Pancreas (tissue), 10 donors: ENCODE results near the gene TMPRSS7. TPM values are rescaled to one million over a fixed set of nuclear protein-coding genes. Genes with fewer than 3 reads are reported as not detected.

Experiments used
- ATAC-seq, 4 donors: fragments of 200-7000 bp; cut with Tn5 transposase; one replicate each; pipeline versions ENCODE4 v1.8.0 to v1.9.1; 2020; ENCODE audit warnings: mild to moderate bottlenecking in 4 of 4, moderate library complexity in 4 of 4
- DNase-seq, 6 donors: peaks; one replicate each; pipeline ENCODE4 v3.0.0-alpha.2; 2020
- FAIRE-seq: peaks from 2 replicates; lab custom pipeline; 2012; peaks lifted over from hg19 to GRCh38; lab: Jason Lieb, UNC
- H3K27ac ChIP-seq, 4 donors: fragments of 200-600 bp; sonication (generic); 1 replicate in 3 of 4; 2 replicates in 1 of 4; pipeline versions ENCODE4 v1.5.0 to v1.8.0; 2020
- H3K27me3 ChIP-seq, 4 donors: fragments of 200-600 bp; one replicate each; pipeline ENCODE4 v1.8.0; 2021
- H3K36me3 ChIP-seq, 3 donors: fragments of 200-600 bp; sonication (generic) in 1 of 3; one replicate each; pipeline versions ENCODE4 v1.5.0 to v1.8.0; 2020 to 2021
- H3K4me1 ChIP-seq, 3 donors: fragments of 200-600 bp; one replicate each; pipeline ENCODE4 v1.8.0; 2021
- H3K4me3 ChIP-seq, 4 donors: fragments of 200-600 bp; sonication (generic) in 2 of 4; one replicate each; pipeline versions ENCODE4 v1.5.0 to v1.8.0; 2020 to 2021
- H3K9me3 ChIP-seq, 4 donors: fragments of 200-600 bp; one replicate each; pipeline ENCODE4 v1.8.0; 2021
- CTCF ChIP-seq, 4 donors: fragments of 200-600 bp; sonication (generic) in 3 of 4; IDR thresholded peaks; one replicate each; pipeline versions ENCODE4 v1.5.0 to v1.8.0; 2021; ENCODE audit warnings: antibody characterized with exemption in 4 of 4
- WGBS, 2 donors: extraction: QIAGEN DNeasy Blood & Tissue Kit; methylation state at CpG; one replicate each; pipeline ENCODE4 v1.1.7; 2013; 5-methylcytosine and 5-hydroxymethylcytosine counted together
- intact Hi-C, 3 donors: fragments of 100-400 bp; cut with DNase I; formaldehyde crosslinking; loops; one replicate each; pipeline versions ENCODE4 v1.11.1 to v1.14.2; 2022
- polyA plus RNA-seq, 2 donors: library from polyadenylated mRNA; stranded (reverse); fragments of 200-250 nt; gene quantifications; one replicate each; pipeline ENCODE4 v1.2.3, GENCODE V29; 2013
- total RNA-seq, 6 donors: library from RNA; stranded (reverse); fragmentation: NEBNext Ultra II Directional in 4 of 6; extraction: Animal tissue kit (Norgen Biotek cat#: 25700) in 4 of 6; gene quantifications; one replicate each; pipeline versions ENCODE4 v1.2.1 to v1.2.4, GENCODE V29; 2021 to 2023
- donor health status: healthy with polysubstance abuse.
- donor health status: DM: no; HTN: no; CAD: no; lungs with moderate emphysema.
- donor health status: DM: no; HTN: no; CAD: no.
- donor health status: control.
- donor health status: control.
- donor health status: Bipolar disorder and iron deficiency.
- donor health status: DM: yes; HTN: yes; CAD: no.
- donor health status: DM: no; HTN: no; CAD: no.
- donor health status: DM: no; HTN: no; CAD: no.
- donor health status: DM: yes; HTN: yes; CAD: no.

The TMPRSS7 gene
- total and polyA plus RNA-seq, 8 donors: 0.04 to 0.14 (median 0.08) TPM; not detected in 4

GRCh38 chr3:112001526-112001925 lies 33.0 kb upstream of the TMPRSS7 start:
- Histone ChIP-seq H3K36me3 (no peaks in the 10 kb centered on the region), H3K4me1 (no peaks in the 10 kb centered on the region), H3K27ac (no peak overlapping the region), H3K27me3 (no peaks in the 10 kb centered on the region), H3K4me3 (no peak overlapping the region), H3K9me3 (no peaks in the 10 kb centered on the region)
- 94 to 97% methylated on average over 2 of the region's 2 CpGs for WGBS, 2 donors
- ATAC-seq (no peak), FAIRE-seq (no peak), DNase-seq (no peak)
- intact Hi-C loops: no loop called here
- no peak for TF ChIP-seq CTCF (IDR thresholded peaks at IDR 0.05)

GRCh38 chr3:112002096-112002971 lies 32.2 kb upstream of the TMPRSS7 start:
- H3K27me3 ChIP-seq: no peaks in the 10 kb centered on the region
- intact Hi-C loops: no loop called here
- H3K9me3 ChIP-seq: no peaks in the 10 kb centered on the region
- no peak for FAIRE-seq
- TF ChIP-seq CTCF (IDR thresholded peaks at IDR 0.05): no peak
- H3K4me1 ChIP-seq: no peaks in the 10 kb centered on the region
- WGBS, 2 donors: 66 to 69% methylated on average over 8 of the region's 8 CpGs
- no peak overlapping the region for H3K27ac ChIP-seq
- no peaks in the 10 kb centered on the region for H3K36me3 ChIP-seq
- no peak for ATAC-seq
- DNase-seq: no peak
- H3K4me3 ChIP-seq: no peak overlapping the region

DNA sequence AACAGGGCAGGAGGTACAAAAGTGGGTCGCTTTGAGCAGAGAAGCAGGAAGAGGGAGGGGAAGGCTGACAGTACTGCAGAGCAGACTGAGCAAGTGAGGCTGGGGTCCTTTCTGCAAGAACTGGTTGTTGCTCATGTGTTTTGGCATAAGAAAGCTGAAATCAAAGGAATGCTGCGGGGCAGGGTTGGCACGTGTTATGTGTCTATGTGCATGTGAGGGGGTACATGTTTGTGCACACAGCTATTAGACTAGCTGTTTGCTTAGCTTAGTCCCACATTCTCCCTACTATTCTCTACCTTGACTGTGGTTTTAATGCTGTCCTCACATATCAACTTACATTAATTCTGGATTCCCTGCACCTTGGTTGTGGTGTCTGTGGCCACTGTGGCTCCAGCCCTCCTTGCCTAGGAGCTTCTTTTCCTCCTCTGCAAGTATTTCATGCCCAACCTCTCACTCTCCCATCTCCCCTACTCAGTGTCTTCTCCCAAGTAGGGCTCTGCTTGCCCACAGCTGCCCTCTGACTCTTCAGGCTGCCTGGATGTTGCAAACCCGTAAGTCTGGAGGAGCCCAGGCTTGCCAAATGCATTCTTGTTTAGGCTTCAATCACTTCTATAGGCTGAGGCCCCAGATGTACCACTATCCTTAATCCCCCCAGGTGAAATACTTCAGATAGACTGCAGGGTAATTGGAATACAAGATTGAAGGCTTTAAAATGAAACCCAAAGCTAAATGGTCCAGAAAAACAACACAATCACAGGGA lies 31.0 kb upstream of the TMPRSS7 start:
- no peaks in the 10 kb centered on the region for H3K36me3 ChIP-seq
- FAIRE-seq (no peak), DNase-seq (no peak), ATAC-seq (no peak)
- no peak overlapping the region for H3K4me3 ChIP-seq
- no peaks in the 10 kb centered on the region for H3K4me1 ChIP-seq
- no peak for TF ChIP-seq CTCF (IDR thresholded peaks at IDR 0.05)
- no peak overlapping the region for H3K27ac ChIP-seq
- H3K27me3 ChIP-seq: no peaks in the 10 kb centered on the region
- 76 to 95% methylated on average over 4 of the region's 4 CpGs for WGBS, 2 donors
- intact Hi-C loops: no loop called here
- H3K9me3 ChIP-seq: no peaks in the 10 kb centered on the region

- FAIRE-seq: no peak
- 61 to 63% methylated on average over 2 of the region's 2 CpGs for WGBS, 2 donors
These were observed 30.3 kb upstream of the TMPRSS7 start for GRCh38 chr3:112004187-112004586.

More at GRCh38 chr3:112004187-112004586, 30.3 kb upstream of the TMPRSS7 start:
- H3K27ac ChIP-seq: no peak overlapping the region
- ATAC-seq (no peak), DNase-seq (no peak)
- no peaks in the 10 kb centered on the region for H3K27me3 ChIP-seq
- H3K36me3 ChIP-seq: no peaks in the 10 kb centered on the region
- H3K9me3 ChIP-seq: no peaks in the 10 kb centered on the region
- intact Hi-C loops: no loop called here
- no peak for TF ChIP-seq CTCF (IDR thresholded peaks at IDR 0.05)
- H3K4me1 ChIP-seq: no peaks in the 10 kb centered on the region
- no peak overlapping the region for H3K4me3 ChIP-seq
